ENCODE results near the gene PLA2G15.

The PLA2G15 gene

DNA sequence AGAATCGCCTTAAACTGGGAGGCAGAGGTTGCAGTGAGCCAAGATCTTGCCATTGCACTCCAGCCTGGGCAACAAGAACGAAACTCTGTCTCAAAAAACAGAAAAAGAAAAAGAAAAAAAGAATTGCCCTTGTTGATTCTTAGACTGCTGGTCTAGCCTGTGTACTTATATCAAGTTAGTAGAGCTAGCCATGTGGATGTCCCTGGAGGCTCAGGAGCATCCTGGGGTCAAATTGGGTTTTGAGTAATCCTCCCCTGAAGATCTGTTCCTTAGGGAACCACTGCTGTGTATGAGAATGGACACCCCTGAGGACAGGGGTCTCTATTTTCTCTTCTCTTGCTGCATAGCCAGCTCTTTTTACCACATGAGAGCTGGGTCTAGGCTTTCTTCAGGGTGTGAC lies 44.0 kb downstream of the PLA2G15 start:
- Mint-ChIP-seq H3K4me3 (peak overlapping the region; percentile 24 to 44), H3K27ac (peak overlapping the region; percentile 86 to 92), H3K9me3 (no peaks in the 10 kb centered on the region), H3K4me1 (peaks cover 98% of the 10 kb centered on the region), H3K27me3 (no peaks in the 10 kb centered on the region)
- ATAC-seq (no peak), DNase-seq (no peak)

DNA sequence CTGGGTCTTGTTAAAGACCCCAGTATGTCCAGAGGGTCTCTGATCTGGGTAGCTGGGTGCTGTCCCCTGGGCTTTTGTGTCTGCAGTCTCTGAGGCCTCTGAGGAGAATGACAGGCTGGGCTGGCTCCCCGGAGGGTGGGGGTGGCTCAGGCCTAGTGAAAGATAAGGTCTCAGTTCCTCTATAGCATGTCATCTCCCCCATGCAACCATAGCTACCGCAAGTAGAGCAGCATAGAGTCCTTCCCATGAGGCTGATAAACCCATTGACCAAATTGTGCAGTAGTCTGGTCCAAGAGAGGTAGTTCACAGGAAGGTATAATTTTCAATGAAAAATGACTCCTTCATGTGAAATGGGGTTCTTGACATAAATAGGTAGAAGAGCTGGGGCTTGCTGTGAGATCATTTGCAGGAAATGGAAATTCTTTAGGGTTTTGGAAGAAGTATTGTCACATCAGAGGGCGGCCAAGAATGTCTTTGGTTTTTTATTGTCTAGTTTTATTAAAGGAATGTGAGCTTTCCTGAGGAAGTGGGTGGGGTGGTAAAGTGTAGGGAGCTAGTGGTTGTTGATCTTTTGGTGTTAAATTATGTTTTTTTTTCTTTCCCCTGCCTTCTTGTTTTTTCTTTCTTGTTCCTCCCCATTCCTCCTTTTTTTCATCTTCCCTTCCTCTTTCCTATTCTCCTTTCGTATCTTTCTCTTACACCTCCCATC lies 44.6 kb downstream of the PLA2G15 start:
- H3K27ac Mint-ChIP-seq: peak overlapping the region; percentile 86 to 92
- peak; percentile 95 for ATAC-seq
- peaks cover 98% of the 10 kb centered on the region for H3K4me1 Mint-ChIP-seq
- DNase-seq: peak; percentile 62 to 80
- H3K27me3 Mint-ChIP-seq: no peaks in the 10 kb centered on the region
- H3K4me3 Mint-ChIP-seq: peak overlapping the region; percentile 24 to 44
- no peaks in the 10 kb centered on the region for H3K9me3 Mint-ChIP-seq

DNA sequence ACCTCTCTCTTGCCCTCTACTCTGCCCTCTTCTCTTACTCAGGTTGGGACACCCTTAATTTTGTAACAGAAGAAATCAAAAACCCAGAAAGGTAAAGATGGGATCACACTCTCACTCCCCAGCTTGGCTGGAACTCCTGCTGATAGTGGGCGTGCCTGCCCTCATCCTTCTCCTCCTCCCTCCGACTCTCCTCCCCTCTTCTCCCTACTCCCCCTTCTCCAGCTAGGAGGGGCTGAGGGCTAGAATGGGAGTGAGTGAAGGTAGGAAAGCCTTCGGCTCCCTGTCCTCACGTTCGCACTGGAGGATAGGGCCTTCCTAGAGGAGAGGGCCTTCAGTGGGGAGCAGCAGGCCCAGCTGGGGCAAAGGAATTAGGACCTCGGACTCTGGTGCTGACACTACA lies 45.3 kb downstream of the PLA2G15 start:
- H3K4me3 Mint-ChIP-seq: peak overlapping the region; percentile 24 to 44

DNA sequence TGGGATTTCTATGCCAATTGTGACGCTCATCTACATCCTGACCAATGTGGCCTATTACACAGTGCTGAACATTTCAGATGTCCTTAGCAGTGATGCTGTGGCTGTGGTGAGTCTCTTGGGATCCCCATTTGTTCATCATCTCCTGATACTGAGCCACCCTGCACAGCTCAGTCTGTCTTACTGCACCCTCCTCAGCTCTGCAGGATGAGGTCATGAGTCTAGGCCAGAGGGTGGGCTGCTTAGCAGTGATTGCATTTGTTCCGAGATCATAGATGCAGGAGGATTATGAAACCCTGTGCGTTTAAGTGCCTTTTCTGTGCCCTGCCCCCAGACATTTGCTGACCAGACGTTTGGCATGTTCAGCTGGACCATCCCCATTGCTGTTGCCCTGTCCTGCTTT lies 46.1 kb downstream of the PLA2G15 start:
- Mint-ChIP-seq H3K9me3 (no peaks in the 10 kb centered on the region), H3K27me3 (no peaks in the 10 kb centered on the region), H3K4me3 (peak overlapping the region; percentile 30 to 46), H3K4me1 (peaks cover 89% of the 10 kb centered on the region), H3K27ac (peak overlapping the region; percentile 14 to 92)
- DNase-seq (no peak), ATAC-seq (no peak)

More for the DNA sequence above, 45.3 kb downstream of the PLA2G15 start:
- ATAC-seq: no peak
- Mint-ChIP-seq H3K4me1 (peaks cover 91% of the 10 kb centered on the region), H3K27me3 (no peaks in the 10 kb centered on the region), H3K9me3 (no peaks in the 10 kb centered on the region), H3K27ac (peak overlapping the region; percentile 20 to 92)
- DNase-seq: no peak

DNA sequence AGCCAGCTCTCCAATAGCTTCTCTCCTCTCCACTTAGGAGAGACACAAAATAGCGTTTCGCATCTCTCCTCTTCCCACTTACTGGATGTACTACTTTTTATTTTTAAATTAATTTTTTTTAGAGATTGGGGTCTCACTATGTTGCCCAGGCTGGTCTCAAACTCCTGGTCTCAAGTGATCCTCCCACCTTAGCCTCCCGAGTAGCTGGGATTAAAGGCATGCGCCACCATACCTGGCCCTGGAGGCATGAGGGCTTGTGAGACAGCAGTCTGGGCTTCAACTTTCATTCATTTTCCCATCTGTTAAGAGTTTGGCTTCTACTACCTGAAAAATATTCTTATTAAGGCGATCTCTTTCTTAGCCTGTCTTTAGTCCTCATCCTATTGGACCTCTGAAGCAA lies 47.3 kb downstream of the PLA2G15 start:
- peaks cover 87% of the 10 kb centered on the region for H3K4me1 Mint-ChIP-seq

DNA sequence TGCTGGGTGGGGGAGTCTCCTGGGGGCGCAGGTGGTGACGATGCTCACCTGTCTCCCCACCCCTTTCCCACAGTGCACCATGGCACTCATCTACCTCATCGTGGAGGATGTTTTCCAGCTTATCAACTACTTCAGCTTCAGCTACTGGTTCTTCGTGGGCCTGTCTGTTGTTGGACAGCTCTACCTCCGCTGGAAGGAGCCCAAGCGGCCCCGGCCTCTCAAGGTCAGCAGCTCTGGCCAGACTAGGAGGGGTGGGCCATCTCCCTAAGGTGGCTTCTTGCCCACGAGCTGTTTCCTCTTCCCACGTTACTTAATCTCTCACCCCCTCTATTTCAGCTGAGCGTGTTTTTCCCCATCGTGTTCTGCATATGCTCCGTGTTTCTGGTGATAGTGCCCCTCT lies 51.1 kb downstream of the PLA2G15 start:
- peaks cover 66% of the 10 kb centered on the region for H3K4me1 Mint-ChIP-seq
- H3K27me3 Mint-ChIP-seq: no peaks in the 10 kb centered on the region
- H3K9me3 Mint-ChIP-seq: no peaks in the 10 kb centered on the region
- peak overlapping the region; percentile 49 to 67 for H3K27ac Mint-ChIP-seq
- ATAC-seq (no peak), DNase-seq (no peak)
- H3K4me3 Mint-ChIP-seq: no peak overlapping the region

More for the DNA sequence above, 47.3 kb downstream of the PLA2G15 start:
- no peak for DNase-seq
- H3K27ac Mint-ChIP-seq: peak overlapping the region; percentile 48 to 77
- H3K9me3 Mint-ChIP-seq: no peaks in the 10 kb centered on the region
- ATAC-seq: no peak
- H3K4me3 Mint-ChIP-seq: no peak overlapping the region
- no peaks in the 10 kb centered on the region for H3K27me3 Mint-ChIP-seq

DNA sequence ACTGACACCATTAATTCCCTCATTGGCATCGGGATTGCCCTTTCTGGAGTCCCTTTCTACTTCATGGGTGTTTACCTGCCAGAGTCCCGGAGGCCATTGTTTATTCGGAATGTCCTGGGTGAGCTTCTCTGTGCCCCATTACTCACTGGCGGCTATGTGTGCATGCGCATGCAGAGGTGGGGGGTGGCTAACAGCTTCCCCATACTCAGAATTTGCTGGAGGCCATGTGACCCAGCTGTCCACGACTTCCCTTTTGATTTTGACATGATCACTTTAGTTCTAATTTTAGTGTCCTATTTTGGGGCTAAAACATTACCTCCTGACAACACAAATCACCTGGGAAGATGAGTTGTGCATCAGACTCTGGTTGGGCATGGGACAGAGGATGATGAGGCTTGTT lies 51.5 kb downstream of the PLA2G15 start:
- Mint-ChIP-seq H3K27me3 (no peaks in the 10 kb centered on the region), H3K4me3 (no peak overlapping the region), H3K4me1 (peaks cover 66% of the 10 kb centered on the region), H3K27ac (peak overlapping the region; percentile 27 to 67), H3K9me3 (no peaks in the 10 kb centered on the region)
- DNase-seq (no peak), ATAC-seq (no peak)

DNA sequence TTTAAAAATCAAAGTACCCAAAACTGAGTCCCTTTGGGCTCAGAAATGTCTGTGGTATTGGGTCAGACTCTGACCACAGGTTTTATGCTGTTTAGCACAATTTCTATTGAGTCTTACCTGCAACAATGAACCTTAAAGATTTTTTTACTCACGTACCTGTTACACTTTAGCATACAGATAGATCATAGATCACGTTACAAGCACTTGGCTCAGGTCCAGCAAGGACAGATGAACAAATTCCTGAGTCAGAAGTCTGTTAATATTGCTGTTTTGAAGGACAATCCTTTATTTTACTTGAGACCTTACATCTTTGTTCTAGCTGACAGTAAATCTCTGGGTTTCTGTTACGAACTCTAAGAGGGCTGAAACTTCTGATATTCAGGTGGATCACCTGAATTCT lies 52.7 kb downstream of the PLA2G15 start:
- no peaks in the 10 kb centered on the region for H3K27me3 Mint-ChIP-seq
- no peak for DNase-seq

DNA sequence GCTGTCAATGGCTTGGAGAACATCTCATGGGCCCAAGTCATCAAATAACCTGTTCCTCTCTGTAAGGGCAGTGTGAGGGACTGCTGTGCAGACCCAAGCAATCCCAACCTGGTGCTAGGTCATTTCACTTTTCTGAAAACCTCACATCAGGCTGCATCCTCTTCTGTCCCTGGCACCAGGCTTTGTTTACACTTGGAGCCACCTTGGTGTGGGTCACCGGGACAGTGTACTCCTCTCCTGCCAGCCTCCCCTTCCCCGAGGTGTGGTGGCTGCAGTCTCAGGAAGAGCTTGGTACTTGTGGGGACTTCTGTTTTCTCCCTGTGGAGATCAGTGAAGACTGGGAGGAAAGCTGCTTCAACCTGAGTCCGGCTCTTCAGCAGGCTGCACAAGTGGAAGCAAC lies 53.1 kb downstream of the PLA2G15 start:
- Mint-ChIP-seq H3K9me3 (no peaks in the 10 kb centered on the region), H3K4me1 (peaks cover 61% of the 10 kb centered on the region), H3K4me3 (no peak overlapping the region), H3K27ac (peak overlapping the region in 1 of 2 donors; percentile 64), H3K27me3 (no peaks in the 10 kb centered on the region)
- DNase-seq (no peak), ATAC-seq (no peak)

More for the DNA sequence above, 52.7 kb downstream of the PLA2G15 start:
- Mint-ChIP-seq H3K4me1 (peaks cover 63% of the 10 kb centered on the region), H3K4me3 (no peak overlapping the region), H3K27ac (peak overlapping the region in 1 of 2 donors; percentile 79), H3K9me3 (no peaks in the 10 kb centered on the region)
- ATAC-seq: no peak

DNA sequence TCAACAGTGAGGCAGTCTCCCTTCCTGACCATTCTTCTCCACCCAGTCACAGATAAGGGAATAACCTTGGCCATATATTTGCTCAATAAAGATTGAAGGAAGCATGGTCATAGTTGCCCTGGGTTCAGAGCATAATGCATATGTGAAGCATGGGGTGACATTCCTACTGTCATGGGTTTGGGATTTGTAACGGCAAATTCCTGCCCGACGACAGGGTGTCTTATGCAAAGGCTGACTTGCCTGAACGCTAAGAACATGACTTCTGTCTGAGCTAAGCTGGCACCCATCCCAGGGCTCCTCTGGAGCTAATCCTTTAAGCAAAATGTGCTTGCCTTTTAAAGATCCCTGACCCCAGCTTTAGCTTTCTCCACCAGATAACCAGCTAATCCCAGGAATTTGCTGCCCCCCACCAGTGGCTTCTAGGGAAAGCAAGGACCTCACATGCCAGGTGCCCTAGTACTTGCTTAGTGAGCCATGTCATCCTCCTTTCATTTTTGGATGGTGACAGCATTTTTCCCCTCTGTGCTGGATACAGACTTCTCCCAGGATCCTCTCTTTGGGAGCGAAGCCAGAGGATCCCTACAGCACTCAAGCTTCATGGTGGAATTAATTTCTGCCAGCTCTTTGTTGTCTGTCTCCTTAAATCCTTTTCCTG lies 53.9 kb downstream of the PLA2G15 start:
- H3K27me3 Mint-ChIP-seq: no peaks in the 10 kb centered on the region
- peaks cover 53% of the 10 kb centered on the region for H3K4me1 Mint-ChIP-seq
- ATAC-seq (no peak), DNase-seq (no peak)
- H3K27ac Mint-ChIP-seq: peak overlapping the region; percentile 29 to 64
- H3K4me3 Mint-ChIP-seq: no peak overlapping the region
- no peaks in the 10 kb centered on the region for H3K9me3 Mint-ChIP-seq

DNA sequence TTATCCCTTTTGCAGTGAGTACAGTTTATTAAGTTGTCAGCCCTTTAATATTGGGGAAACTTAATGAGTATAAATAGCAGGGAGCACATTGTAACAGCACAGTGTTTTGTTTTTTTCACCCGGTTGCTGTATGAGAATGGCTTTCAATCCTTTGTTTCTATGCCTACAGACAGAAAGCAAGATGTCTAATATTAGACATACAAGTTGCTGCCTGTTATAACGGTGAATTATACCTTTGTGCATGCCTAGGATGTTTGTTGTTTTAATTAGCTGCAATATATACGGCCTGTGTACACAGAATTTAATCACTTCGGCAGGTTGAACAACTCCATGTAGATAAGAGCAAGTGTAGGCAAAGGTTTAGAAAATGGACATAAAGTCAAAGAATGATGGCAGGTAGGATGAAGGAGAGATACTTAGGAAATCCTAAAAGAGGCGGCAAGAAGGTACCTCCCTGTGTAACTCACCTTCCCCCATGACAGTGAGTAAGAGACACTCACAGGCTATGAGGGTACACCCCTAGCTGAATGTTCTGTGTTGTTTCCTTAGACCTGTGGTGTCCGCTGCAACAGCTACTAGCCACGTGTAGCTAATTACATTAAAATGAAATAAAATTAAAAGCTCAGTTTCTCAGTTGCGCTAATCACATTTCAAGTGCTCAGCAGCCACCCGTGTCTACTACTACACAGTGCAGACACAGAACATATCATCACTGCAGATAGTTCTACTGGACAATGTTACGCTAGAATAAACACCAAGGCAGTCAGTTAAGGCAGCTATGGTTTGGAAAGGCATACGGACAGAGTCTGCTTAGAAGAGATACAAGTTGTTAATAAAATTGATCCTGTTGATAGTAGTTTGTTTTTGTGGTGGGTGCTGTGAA lies 54.6 kb downstream of the PLA2G15 start:
- Mint-ChIP-seq H3K27ac (peak overlapping the region; percentile 29 to 64), H3K9me3 (no peaks in the 10 kb centered on the region), H3K27me3 (no peaks in the 10 kb centered on the region), H3K4me3 (no peak overlapping the region), H3K4me1 (peaks cover 48% of the 10 kb centered on the region)
- ATAC-seq (no peak), DNase-seq (no peak)

DNA sequence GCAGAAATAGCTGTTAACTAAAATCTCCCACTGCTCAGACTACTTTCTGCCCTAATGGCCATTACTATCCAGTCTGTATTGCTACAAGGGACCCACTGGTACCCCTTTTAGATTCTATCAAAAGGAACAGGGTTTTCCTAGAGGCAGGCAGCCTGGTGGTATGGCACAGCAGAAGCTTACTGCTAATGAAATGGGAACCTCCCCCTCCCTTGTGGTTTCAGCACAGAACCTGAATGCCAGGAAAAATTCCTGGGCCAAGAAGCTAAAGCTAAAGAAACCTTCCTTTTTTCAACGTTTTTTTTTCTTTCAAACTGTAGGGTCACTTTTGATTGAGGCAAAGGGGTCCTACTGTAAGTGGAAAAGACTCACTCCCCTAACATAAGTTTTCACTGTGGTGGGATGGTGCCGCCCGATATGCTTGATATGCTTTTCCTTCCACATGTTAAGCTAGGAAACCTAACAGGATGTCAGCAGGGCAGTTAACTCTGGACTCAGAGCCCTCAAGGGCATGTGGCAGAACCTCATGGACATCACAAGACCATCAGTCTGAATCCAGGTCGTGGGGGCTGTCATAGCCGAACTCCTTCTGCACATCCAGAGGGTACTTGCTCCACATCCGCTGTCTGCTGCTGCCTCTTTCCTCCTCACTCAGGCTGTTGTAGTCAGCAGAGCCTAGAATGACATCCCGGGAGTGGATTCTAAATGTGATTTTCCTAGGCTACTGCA lies 55.7 kb downstream of the PLA2G15 start:
- Mint-ChIP-seq H3K4me3 (no peak overlapping the region), H3K9me3 (no peaks in the 10 kb centered on the region), H3K27me3 (no peaks in the 10 kb centered on the region), H3K4me1 (peaks cover 56% of the 10 kb centered on the region), H3K27ac (peak overlapping the region; percentile 56 to 80)
- no peak for DNase-seq
- ATAC-seq: no peak

DNA sequence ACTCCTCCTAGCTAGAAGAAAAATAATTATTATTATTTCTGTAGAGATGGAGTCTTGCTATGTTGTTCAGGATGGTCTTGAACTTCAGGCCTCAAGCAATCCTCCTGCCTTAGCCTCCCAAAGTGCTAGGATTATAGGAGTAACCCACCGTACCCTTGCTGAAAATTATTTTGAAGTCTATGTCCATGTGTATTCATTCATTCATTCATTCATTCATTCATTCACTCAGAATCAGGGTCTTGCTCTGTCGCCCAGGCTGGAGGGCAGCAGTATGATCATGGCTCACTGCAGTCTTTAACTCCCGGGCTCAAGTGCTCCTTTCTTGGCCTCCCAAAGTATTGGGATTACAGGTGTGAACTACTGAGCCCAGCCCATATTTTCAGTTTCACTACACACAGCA lies 61.5 kb downstream of the PLA2G15 start:
- DNase-seq (no peak), ATAC-seq (no peak)
- Mint-ChIP-seq H3K4me3 (no peak overlapping the region), H3K9me3 (no peaks in the 10 kb centered on the region), H3K27me3 (no peaks in the 10 kb centered on the region), H3K27ac (no peak overlapping the region), H3K4me1 (peaks cover 44% of the 10 kb centered on the region)

DNA sequence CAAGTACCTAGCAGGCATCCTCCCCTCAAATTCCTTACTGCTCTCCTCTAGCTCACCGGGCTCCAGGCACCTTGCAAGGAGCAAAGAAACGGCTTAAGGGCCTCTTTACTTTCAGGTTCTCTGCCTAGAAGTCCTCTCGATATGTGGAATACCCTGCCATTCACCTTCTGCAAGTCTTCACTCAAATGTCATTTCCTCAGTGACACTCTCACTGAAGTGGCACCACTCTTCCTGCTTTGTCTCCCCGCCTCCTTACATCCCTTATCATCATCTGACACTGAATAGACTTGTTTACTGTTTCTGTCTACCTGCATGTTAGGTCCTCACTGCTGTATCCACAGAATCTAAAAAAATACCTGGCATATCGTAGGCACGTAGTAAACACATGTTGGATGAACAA lies 64.6 kb downstream of the PLA2G15 start:
- Mint-ChIP-seq H3K27ac (peak overlapping the region; percentile 89 to 92), H3K4me1 (peaks cover 53% of the 10 kb centered on the region), H3K27me3 (no peaks in the 10 kb centered on the region), H3K9me3 (no peaks in the 10 kb centered on the region), H3K4me3 (peak overlapping the region; percentile 88 to 98)
- no peak for ATAC-seq
- DNase-seq: no peak

DNA sequence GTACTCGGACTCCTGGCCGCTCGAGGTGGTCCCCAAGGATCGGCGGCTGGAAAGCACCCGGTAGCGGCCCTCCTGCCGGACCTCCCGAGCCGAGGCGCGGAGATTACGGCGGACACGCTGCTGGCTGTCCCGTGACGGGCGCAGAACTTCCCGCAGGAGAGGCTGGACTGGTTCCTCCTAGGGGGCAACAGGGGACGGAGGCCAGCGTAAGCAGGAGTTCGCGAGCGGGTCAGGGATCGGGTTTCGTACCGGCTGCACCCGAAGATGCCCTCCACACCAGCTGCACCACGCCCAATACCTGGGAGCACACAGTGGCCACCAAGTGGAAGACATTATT lies 65.2 kb downstream of the PLA2G15 start:
- Mint-ChIP-seq H3K9me3 (no peaks in the 10 kb centered on the region), H3K4me1 (peaks cover 51% of the 10 kb centered on the region), H3K4me3 (peak overlapping the region; percentile 88 to 98), H3K27me3 (no peaks in the 10 kb centered on the region), H3K27ac (peak overlapping the region; percentile 89 to 92)
- DNase-seq (peak in 1 of 2 donors; percentile 13), ATAC-seq (no peak)

Data from stimulated activated naive CD8-positive, alpha-beta T cell treated with anti-CD3 and anti-CD28 coated beads, Interleukin-15, amount 100 ng/mL, for 72 hours (primary cell).